ENCODE measurements around the gene RUFY4.
"Not testable (repeated sequence)": the region's sequence is repeated elsewhere in the genome, so short reads cannot be mapped to it uniquely, and the experiment has no call there.

Gene RUFY4

GRCh38 chr2:218031261-218031660 lies 37.8 kb upstream of the RUFY4 start:
- DNase-seq (ENCODE audit: low spot score): no peak

- no peak for DNase-seq (ENCODE audit: low spot score)
These were observed 37.2 kb upstream of the RUFY4 start for GRCh38 chr2:218031771-218032257.

- no peak for DNase-seq (ENCODE audit: low spot score)
These were observed 36.5 kb upstream of the RUFY4 start for GRCh38 chr2:218032336-218033171.

GRCh38 chr2:218033208-218033589 lies 35.9 kb upstream of the RUFY4 start:
- no peak for DNase-seq (ENCODE audit: low spot score)

- DNase-seq (ENCODE audit: low spot score): no peak
These were observed 35.2 kb upstream of the RUFY4 start for GRCh38 chr2:218033590-218034496.

- peak; percentile 54 for DNase-seq (ENCODE audit: low spot score)
These were observed 34.4 kb upstream of the RUFY4 start for GRCh38 chr2:218034497-218035213.

GRCh38 chr2:218035463-218036100 lies 33.5 kb upstream of the RUFY4 start:
- DNase-seq (ENCODE audit: low spot score): no peak

GRCh38 chr2:218036371-218036770 lies 32.7 kb upstream of the RUFY4 start:
- DNase-seq (ENCODE audit: low spot score): no peak

GRCh38 chr2:218039171-218039570 lies 29.9 kb upstream of the RUFY4 start:
- no peak for DNase-seq (ENCODE audit: low spot score)

- no peak for DNase-seq (ENCODE audit: low spot score)
These were observed 28.2 kb upstream of the RUFY4 start for GRCh38 chr2:218040883-218041282.

GRCh38 chr2:218041302-218042168 lies 27.5 kb upstream of the RUFY4 start:
- no peak for DNase-seq (ENCODE audit: low spot score)

- DNase-seq (ENCODE audit: low spot score): no peak
These were observed 26.0 kb upstream of the RUFY4 start for GRCh38 chr2:218043100-218043499.

- DNase-seq (ENCODE audit: low spot score): no peak
These were observed 25.3 kb upstream of the RUFY4 start for GRCh38 chr2:218043701-218044109.

- not testable (repeated sequence) for DNase-seq (ENCODE audit: low spot score)
These were observed 24.5 kb upstream of the RUFY4 start for GRCh38 chr2:218044599-218044998.

GRCh38 chr2:218046238-218046637 lies 22.8 kb upstream of the RUFY4 start:
- DNase-seq (ENCODE audit: low spot score): no peak

GRCh38 chr2:218047536-218048225 lies 21.4 kb upstream of the RUFY4 start:
- DNase-seq (ENCODE audit: low spot score): no peak

- no peak for DNase-seq (ENCODE audit: low spot score)
These were observed 17.1 kb upstream of the RUFY4 start for GRCh38 chr2:218051903-218052302.

GRCh38 chr2:218059289-218059688 lies 9.8 kb upstream of the RUFY4 start:
- no peak for DNase-seq (ENCODE audit: low spot score)

GRCh38 chr2:218060118-218060517 lies 8.9 kb upstream of the RUFY4 start:
- no peak for DNase-seq (ENCODE audit: low spot score)

Measured in AG08395 (cell line).